ENCODE results near the gene MRPL21. TPM values are rescaled to one million over a fixed set of nuclear protein-coding genes. Genes with fewer than 3 reads are reported as not detected.
A peak's percentile ranks its signal among the peaks of the same experiment; 100 is the strongest.

MRPL21 gene
- total RNA-seq, 1 experiment from 2014 or later, result 82.3 TPM

GRCh38 chr11:68855205-68855981, 48.2 kb downstream of the MRPL21 start (continued):
- no peak for TF ChIP-seq ZNF425 (CRISPR knock-in tag; conservative IDR thresholded peaks at IDR 0.05)

GRCh38 chr11:68854273-68854958, 49.2 kb downstream of the MRPL21 start:
- DNase-seq (ENCODE audit: low spot score) (no peak), ATAC-seq (peak; percentile 38)
- H3K27ac Mint-ChIP-seq, result no peak overlapping the region
- no peaks in the 10 kb centered on the region for H3K36me3 Mint-ChIP-seq
- H3K27me3 Mint-ChIP-seq (ENCODE audit: low read depth), result peaks cover 26% of the 10 kb centered on the region
- ChIA-PET CTCF (interaction anchor here (0.5 to 1.7 kb wide), 9 partner anchors 10 to 618 kb away, joined by 3 to 8 read pairs (median 4); no protein-coding TSS in a partner anchor), POLR2A (interaction anchor here (0.7 to 1.5 kb wide), 3 partner anchors 10 to 19 kb away, joined by 3 to 6 read pairs (median 4); no protein-coding TSS in a partner anchor)
- H3K4me3 Mint-ChIP-seq, result peak overlapping the region; percentile 82
- peaks cover 7% of the 10 kb centered on the region for H3K9me3 Mint-ChIP-seq
- H3K4me1 Mint-ChIP-seq, result peaks cover 11% of the 10 kb centered on the region
- TF ChIP-seq ZNF263 (CRISPR knock-in tag; IDR thresholded peaks at IDR 0.05; ENCODE audit: low read depth) (no peak), IRF1 (CRISPR knock-in tag; IDR thresholded peaks at IDR 0.05) (no peak), NFE2L1 (CRISPR knock-in tag; IDR thresholded peaks at IDR 0.05) (no peak), AFF4 (CRISPR knock-in tag; IDR thresholded peaks at IDR 0.05; ENCODE audit: borderline replicate concordance) (no peak), TP53 (CRISPR knock-in tag; IDR thresholded peaks at IDR 0.05) (no peak), RELA (CRISPR knock-in tag; IDR thresholded peaks at IDR 0.05; ENCODE audit: borderline replicate concordance) (no peak), IRF2 (CRISPR knock-in tag; IDR thresholded peaks at IDR 0.05; ENCODE audit: borderline replicate concordance, low read depth) (no peak), NFYB (CRISPR knock-in tag; conservative IDR thresholded peaks at IDR 0.05; ENCODE audit: low read depth) (no peak), ARID4B (CRISPR knock-in tag; IDR thresholded peaks at IDR 0.05; ENCODE audit: borderline replicate concordance) (no peak), E2F5 (CRISPR knock-in tag; IDR thresholded peaks at IDR 0.05) (no peak), ZBTB43 (CRISPR knock-in tag; IDR thresholded peaks at IDR 0.05) (no peak), NR2C2 (CRISPR knock-in tag; IDR thresholded peaks at IDR 0.05) (no peak), TEAD4 (CRISPR knock-in tag; IDR thresholded peaks at IDR 0.05) (no peak), ZNF396 (CRISPR knock-in tag; IDR thresholded peaks at IDR 0.05; ENCODE audit: borderline replicate concordance) (no peak), FOXK1 (CRISPR knock-in tag; IDR thresholded peaks at IDR 0.05) (no peak), SP1 (CRISPR knock-in tag; conservative IDR thresholded peaks at IDR 0.05) (no peak), ETV6 (CRISPR knock-in tag; IDR thresholded peaks at IDR 0.05) (no peak)
